Activated CD8-positive, alpha-beta T cell treated with anti-CD3 and anti-CD28 coated beads for 36 hours (primary cell): ENCODE data around the gene LAMC3. TPM values are rescaled to one million over a fixed set of nuclear protein-coding genes. Genes with fewer than 3 reads are reported as not detected.

Experiments
- ATAC-seq: fragments of 200-7000 bp; cut with Tn5 transposase; one replicate; pipeline ENCODE4 v1.10.0; 2021; ENCODE audit warnings: mild to moderate bottlenecking, moderate library complexity
- CTCF ChIA-PET: fragments of 350-600 bp; sonication (Branson Sonifier 250); formaldehyde crosslinking; loops from one replicate; lab custom pipeline; 2021; ENCODE audit warnings: antibody characterized with exemption; lab: Charles Lee
- POLR2A ChIA-PET: fragments of 350-600 bp; sonication (Branson Sonifier 250); formaldehyde crosslinking; loops from one replicate; lab custom pipeline; 2021; ENCODE audit warnings: antibody characterized with exemption; lab: Charles Lee
- DNase-seq: peaks from one replicate; pipeline ENCODE4 v3.0.0-alpha.2; 2020
- H3K27ac Mint-ChIP-seq: one replicate; pipeline ENCODE4 v1.8.0; 2021; ENCODE audit warnings: mild to moderate bottlenecking, mixed read lengths
- H3K27me3 Mint-ChIP-seq: one replicate; pipeline ENCODE4 v1.8.0; 2021; ENCODE audit warnings: mixed read lengths
- H3K36me3 Mint-ChIP-seq: one replicate; pipeline ENCODE4 v1.8.0; 2021; ENCODE audit warnings: low read depth, mixed read lengths
- H3K4me1 Mint-ChIP-seq: one replicate; pipeline ENCODE4 v1.8.0; 2021; ENCODE audit warnings: low read depth, mixed read lengths
- H3K4me3 Mint-ChIP-seq: one replicate; pipeline ENCODE4 v1.8.0; 2021; ENCODE audit warnings: mild to moderate bottlenecking, moderate library complexity, mixed read lengths
- H3K9me3 Mint-ChIP-seq: one replicate; pipeline ENCODE4 v1.8.0; 2021; ENCODE audit warnings: mixed read lengths
- intact Hi-C: fragments of 100-400 bp; cut with micrococcal nuclease; formaldehyde crosslinking; loops from one replicate; pipeline ENCODE4 v1.10.0; 2022
- total RNA-seq, 2 experiments: library from RNA; stranded (reverse); gene quantifications; one replicate each; pipeline ENCODE4 v1.2.3, GENCODE V29; 2021
- TF ChIP-seq, protein P1 (sequence below): fragments of 200-600 bp; IDR thresholded peaks from one replicate; pipeline ENCODE4 v1.8.0; 2022; ENCODE audit warnings: antibody characterized with exemption, mild to moderate bottlenecking

The LAMC3 gene
- total RNA-seq, 2 experiments from 2014 or later, result 0.09 to 0.43 TPM

DNA sequence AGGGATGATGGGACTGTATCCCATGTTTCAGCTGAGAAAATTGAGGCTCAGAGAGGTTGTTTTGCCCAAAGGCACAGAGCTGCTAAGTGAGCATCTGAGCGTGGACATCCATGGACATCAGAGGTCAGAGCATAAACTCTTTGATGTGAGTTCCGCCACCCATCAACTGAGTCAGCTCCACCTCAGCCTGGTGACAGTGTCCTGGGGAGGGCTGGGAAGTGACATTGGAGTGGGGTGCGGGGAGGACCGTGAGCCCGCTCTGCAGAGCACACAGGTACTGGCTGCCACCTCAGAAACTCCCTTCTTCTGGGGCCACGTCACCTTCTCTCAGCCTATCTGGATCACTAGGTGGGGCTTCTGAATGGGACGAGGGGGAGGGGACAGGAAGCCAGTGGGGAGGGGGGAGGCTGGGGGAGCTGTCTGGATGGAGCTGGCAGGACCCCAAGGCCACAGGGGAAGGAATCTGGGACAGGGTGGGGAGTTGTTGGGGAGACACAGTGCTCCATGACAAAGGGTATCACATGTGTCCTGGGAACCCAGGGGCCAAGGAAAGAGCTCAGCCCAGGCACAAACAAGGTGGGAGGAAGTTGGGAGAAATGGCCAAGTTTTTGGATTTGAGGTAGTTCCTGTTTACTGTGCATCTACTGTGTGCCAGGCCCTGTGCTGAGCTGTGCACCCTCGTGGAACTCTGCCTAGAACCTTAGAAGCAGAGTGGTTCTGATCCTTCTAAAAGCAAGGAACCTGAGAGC is 2.5 kb downstream of the LAMC3 start:
- DNase-seq, result no peak
- TF ChIP-seq, protein P1, sequence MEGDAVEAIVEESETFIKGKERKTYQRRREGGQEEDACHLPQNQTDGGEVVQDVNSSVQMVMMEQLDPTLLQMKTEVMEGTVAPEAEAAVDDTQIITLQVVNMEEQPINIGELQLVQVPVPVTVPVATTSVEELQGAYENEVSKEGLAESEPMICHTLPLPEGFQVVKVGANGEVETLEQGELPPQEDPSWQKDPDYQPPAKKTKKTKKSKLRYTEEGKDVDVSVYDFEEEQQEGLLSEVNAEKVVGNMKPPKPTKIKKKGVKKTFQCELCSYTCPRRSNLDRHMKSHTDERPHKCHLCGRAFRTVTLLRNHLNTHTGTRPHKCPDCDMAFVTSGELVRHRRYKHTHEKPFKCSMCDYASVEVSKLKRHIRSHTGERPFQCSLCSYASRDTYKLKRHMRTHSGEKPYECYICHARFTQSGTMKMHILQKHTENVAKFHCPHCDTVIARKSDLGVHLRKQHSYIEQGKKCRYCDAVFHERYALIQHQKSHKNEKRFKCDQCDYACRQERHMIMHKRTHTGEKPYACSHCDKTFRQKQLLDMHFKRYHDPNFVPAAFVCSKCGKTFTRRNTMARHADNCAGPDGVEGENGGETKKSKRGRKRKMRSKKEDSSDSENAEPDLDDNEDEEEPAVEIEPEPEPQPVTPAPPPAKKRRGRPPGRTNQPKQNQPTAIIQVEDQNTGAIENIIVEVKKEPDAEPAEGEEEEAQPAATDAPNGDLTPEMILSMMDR, result no peak
- intact Hi-C loops, result no loop called here
- no peak overlapping the region for H3K4me3 Mint-ChIP-seq
- no peak for ATAC-seq
- no peak overlapping the region for H3K27ac Mint-ChIP-seq
- no peaks in the 10 kb centered on the region for H3K4me1 Mint-ChIP-seq
- ChIA-PET POLR2A (no interaction called here), CTCF (interaction anchor here (0.7 to 2.5 kb wide), 3 partner anchors 13 to 311 kb away, joined by 3 to 9 read pairs (median 7); no protein-coding TSS in a partner anchor)
- H3K27me3 Mint-ChIP-seq, result peaks cover 25% of the 10 kb centered on the region
- no peaks in the 10 kb centered on the region for H3K36me3 Mint-ChIP-seq
- H3K9me3 Mint-ChIP-seq, result no peaks in the 10 kb centered on the region

DNA sequence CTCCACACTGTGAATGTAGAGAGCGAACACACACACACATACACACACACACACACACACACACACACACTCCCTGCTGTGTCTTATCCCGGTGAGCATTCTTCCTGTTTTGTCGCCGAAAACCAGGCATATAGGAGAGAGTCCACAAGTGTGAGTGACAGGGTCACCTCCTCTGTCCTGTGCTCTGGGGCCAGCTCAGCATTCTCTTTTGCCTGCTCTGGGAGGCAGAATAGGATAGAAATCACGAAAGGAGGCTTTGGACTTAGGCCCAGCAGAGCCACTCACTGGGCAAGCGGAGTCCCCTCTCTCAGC is 3.0 kb downstream of the LAMC3 start:
- TF ChIP-seq, protein P1, result no peak
- no peak for DNase-seq
- Mint-ChIP-seq H3K27me3 (peaks cover 21% of the 10 kb centered on the region), H3K4me1 (no peaks in the 10 kb centered on the region), H3K9me3 (no peaks in the 10 kb centered on the region), H3K4me3 (no peak overlapping the region), H3K27ac (no peak overlapping the region), H3K36me3 (no peaks in the 10 kb centered on the region)
- POLR2A ChIA-PET, result no interaction called here
- CTCF ChIA-PET, result interaction anchor here (2.4 to 2.5 kb wide), 2 partner anchors 14 to 35 kb away, joined by 7 to 9 read pairs; no protein-coding TSS in a partner anchor
- ATAC-seq, result no peak
- intact Hi-C loops, result no loop called here

DNA sequence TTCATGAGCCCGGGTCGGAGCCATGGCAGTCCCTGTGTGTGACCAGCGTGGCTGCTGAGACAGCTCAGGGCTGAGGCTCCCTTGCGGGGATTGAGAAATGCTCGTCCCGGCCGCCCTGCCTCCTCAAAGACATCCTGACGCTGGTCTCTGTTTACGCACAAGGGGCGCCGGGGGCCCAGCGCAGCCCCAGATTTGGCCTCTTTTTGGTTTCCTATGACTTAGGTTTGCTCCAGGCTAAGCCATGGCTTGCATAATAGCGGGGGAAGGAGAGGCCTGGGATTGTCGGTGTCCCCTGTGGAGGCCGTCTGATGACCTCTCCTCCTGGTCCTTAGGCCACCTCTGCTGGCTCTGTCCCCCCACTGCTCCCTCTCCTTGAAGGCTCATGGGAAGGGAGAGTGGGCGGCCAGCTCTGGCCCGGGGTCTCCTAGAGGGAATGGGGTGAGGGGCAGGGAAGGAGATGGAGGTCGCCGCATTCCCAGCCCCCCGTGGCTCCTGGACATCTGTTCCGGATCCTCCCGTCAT is 3.5 kb downstream of the LAMC3 start:
- no peaks in the 10 kb centered on the region for H3K9me3 Mint-ChIP-seq
- TF ChIP-seq, protein P1, result no peak
- ATAC-seq (no peak), DNase-seq (no peak)
- no peaks in the 10 kb centered on the region for H3K4me1 Mint-ChIP-seq
- ChIA-PET POLR2A (no interaction called here), CTCF (no interaction called here)
- H3K27ac Mint-ChIP-seq, result no peak overlapping the region
- no peak overlapping the region for H3K4me3 Mint-ChIP-seq
- H3K36me3 Mint-ChIP-seq, result no peaks in the 10 kb centered on the region
- intact Hi-C loops, result no loop called here
- peaks cover 21% of the 10 kb centered on the region for H3K27me3 Mint-ChIP-seq

DNA sequence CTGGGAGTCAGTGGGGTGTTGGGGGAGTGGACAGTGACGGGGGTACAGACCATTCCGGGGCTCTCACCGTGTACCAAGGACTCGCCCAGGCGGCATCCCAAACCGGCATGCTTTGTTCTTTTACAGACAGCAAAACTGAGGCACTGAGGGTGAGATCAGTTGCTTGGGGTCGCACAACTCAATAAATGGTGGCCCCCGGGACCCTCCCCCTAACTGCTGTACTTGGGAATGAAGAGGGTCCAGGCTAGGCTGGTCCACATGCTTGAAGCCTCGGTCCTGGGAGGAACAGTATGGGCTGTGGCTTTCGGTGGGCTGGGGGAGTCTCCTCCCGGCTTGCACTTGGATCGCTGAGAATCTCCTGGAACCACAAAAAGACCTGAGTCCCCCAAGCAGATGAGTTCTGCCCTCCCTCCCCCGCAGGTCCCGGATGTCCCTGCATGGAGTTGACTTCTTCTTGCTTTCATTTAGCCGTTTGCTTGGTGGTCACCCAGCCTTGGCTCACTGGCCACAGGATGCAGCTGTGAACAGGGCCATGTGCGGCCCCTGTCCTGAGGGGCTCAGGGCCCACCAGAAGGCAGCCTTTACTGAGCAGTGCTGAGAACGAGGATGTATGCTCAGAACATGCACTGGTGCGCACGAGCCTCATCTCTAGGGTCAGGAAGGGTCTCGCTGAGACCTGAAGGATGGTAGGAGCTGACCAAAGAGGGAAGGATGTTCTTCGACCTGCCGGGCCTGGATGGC is 4.2 kb downstream of the LAMC3 start:
- CTCF ChIA-PET, result no interaction called here
- peaks cover 21% of the 10 kb centered on the region for H3K27me3 Mint-ChIP-seq

More for the DNA sequence above, 4.2 kb downstream of the LAMC3 start:
- Mint-ChIP-seq H3K4me3 (no peak overlapping the region), H3K36me3 (no peaks in the 10 kb centered on the region), H3K4me1 (no peaks in the 10 kb centered on the region), H3K27ac (no peak overlapping the region), H3K9me3 (no peaks in the 10 kb centered on the region)
- POLR2A ChIA-PET, result no interaction called here
- TF ChIP-seq, protein P1, result no peak
- no peak for DNase-seq
- intact Hi-C loops, result no loop called here
- ATAC-seq, result no peak
